ENCODE results near the gene CNOT6L. TPM values are rescaled to one million over a fixed set of nuclear protein-coding genes. Genes with fewer than 3 reads are reported as not detected.

The CNOT6L gene
- 52.9 TPM for total RNA-seq

DNA sequence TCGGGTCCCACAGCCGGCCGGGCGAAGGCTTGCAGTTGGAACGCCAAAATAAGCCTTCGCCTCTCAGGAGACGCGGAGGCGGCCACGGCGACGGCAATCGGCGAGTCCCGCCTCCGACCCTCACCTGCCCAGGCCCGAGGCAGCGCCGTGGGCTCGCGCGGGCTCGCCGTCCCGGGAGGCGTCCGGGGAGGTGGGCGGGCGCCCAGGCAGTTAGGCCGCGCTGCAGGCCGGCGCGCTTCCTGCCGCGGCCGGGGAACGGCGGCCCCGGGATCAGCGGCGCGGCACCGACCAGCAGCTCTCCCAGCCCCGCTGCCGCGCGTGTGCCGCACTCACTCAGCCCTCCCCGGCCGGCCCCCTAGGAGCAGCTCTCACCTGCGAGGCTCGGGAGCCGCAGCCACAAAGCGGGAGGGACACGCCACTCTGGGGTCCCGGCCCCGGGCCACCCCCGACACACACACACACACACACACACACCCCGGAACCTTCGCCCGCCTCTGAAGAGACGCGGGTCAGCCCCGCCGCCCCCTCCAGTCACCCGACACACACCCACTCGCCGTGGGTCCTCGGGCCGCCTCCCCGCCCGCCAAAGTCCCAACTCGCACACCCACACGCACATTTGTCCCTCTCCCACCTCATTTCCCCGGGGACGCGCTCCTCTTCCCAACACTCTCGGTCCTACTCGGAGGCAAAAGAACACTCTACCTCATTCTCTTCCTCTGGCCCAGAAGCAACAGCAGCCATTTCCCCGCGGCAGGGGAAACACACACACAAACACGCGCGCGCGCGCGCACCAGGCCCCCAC, at the start of gene CNOT6L:
CNOT6L (minus strand) TSS at position 767 of the 802 bp plus-strand sequence; CDS start at position 707, 60 bp downstream.

DNA sequence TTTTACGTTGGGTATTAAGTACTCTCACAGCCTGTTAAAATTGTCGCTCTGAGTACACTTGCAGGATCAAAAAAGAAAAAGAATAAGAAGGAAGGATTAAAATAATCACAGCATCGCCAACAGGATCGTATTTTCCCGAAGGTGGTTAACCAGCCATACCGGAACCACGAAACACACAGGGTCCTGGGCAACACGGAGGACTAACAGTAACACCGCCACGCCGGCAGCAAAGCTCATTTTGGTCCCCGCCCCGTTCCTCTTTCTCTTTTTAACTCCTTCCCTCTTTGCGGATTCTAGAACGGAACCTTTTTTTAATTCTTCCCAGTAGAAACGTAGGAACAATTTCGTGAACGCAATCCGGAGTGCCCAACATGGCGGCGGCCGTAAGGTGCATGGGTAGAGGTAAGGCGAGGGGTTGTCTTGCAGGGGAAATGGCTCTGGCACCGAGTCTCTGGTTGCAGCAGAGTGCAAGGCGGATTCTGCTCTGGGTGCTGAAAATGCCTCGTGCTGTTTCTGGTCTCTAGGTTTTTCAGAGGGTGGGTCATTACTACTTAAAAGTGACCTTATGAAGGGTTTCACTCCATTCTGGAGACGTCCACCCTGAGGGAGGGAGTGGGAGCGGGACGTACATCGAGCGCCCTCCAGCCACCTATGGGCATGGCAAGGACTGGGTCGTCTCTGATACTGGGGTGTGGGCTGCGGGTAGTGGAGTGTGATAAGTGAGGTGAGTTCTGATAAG, 43.5 kb upstream of the CNOT6L start, which contains the start of gene MRPL1:
MRPL1 (plus strand) TSS at position 353 of the 739 bp plus-strand sequence; CDS start at position 372, 19 bp downstream.

Small RNA genes within 50 kb of the gene (small RNA-seq; reads per million reads assigned to genes)
- gene AC112225.1 (ENCODE audit: low replicate concordance) (not detected), gene RF00612 (ENCODE audit: low replicate concordance) (0.18 reads per million)

Other genes starting within 250 kb of the CNOT6L start
- gene CXCL13, start 213.5 kb downstream of the CNOT6L start, total RNA-seq: not detected
- gene MRPL1, start 43.5 kb upstream of the CNOT6L start, total RNA-seq: 26.6 TPM
- 16.0 TPM for gene FRAS1, start 238.0 kb upstream of the CNOT6L start, total RNA-seq

All from parietal lobe (tissue), 2 donors.